Nephron (organoid): ENCODE measurements around the gene SNRPB2.

ENCODE experiments used
- H3K27ac Mint-ChIP-seq, 3 experiments: 2 replicates each; pipeline ENCODE4 v1.8.0; 2020; ENCODE audit warnings: mixed read lengths in 3 of 3, mild to moderate bottlenecking in 2 of 3, moderate library complexity in 1 of 3
- H3K27me3 Mint-ChIP-seq: 2 replicates; pipeline ENCODE4 v1.8.0; 2021; ENCODE audit warnings: low read depth, mild to moderate bottlenecking, moderate library complexity, mixed read lengths
- H3K36me3 Mint-ChIP-seq: 2 replicates; pipeline ENCODE4 v1.8.0; 2020; ENCODE audit warnings: low read depth, mixed read lengths
- H3K4me1 Mint-ChIP-seq: 2 replicates; pipeline ENCODE4 v1.8.0; 2020; ENCODE audit warnings: mixed read lengths
- H3K4me3 Mint-ChIP-seq, 3 experiments: 2 replicates each; pipeline ENCODE4 v1.8.0; 2020; ENCODE audit warnings: mild to moderate bottlenecking in 3 of 3, mixed read lengths in 3 of 3, moderate library complexity in 2 of 3
- H3K9me3 Mint-ChIP-seq: 2 replicates; pipeline ENCODE4 v1.8.0; 2020; ENCODE audit warnings: mixed read lengths
- TF ChIP-seq, protein P1 (sequence below), 3 experiments: fragments of 200-600 bp; sonication (generic); IDR thresholded peaks; one replicate each; pipeline ENCODE4 v1.5.0; 2021; ENCODE audit warnings: antibody characterized with exemption in 3 of 3; ENCODE audit not compliant: unreplicated experiment in 3 of 3

Gene SNRPB2

DNA sequence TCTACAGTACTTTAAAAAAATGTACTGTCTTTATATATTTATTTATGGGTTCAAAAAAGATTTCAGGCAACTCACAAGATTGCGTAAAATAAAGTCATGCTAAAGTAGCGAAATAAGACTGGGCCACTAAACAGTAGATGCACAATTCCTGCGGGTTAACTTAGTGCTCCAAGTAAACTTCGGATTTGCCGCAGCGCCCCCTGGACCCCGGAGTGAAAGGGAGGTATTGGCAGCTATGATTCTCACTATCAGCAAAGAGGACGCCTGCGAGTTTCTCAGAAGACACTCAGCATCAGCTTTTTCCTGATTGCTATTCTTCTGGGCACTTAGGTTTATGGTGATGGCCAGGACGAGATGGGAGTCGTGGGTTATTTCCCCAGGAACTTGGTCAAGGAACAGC lies 19.7 kb downstream of the SNRPB2 start:
- no peak overlapping the region for H3K4me3 Mint-ChIP-seq
- H3K27me3 Mint-ChIP-seq = no peaks in the 10 kb centered on the region
- TF ChIP-seq, protein P1, sequence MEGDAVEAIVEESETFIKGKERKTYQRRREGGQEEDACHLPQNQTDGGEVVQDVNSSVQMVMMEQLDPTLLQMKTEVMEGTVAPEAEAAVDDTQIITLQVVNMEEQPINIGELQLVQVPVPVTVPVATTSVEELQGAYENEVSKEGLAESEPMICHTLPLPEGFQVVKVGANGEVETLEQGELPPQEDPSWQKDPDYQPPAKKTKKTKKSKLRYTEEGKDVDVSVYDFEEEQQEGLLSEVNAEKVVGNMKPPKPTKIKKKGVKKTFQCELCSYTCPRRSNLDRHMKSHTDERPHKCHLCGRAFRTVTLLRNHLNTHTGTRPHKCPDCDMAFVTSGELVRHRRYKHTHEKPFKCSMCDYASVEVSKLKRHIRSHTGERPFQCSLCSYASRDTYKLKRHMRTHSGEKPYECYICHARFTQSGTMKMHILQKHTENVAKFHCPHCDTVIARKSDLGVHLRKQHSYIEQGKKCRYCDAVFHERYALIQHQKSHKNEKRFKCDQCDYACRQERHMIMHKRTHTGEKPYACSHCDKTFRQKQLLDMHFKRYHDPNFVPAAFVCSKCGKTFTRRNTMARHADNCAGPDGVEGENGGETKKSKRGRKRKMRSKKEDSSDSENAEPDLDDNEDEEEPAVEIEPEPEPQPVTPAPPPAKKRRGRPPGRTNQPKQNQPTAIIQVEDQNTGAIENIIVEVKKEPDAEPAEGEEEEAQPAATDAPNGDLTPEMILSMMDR (IDR thresholded peaks at IDR 0.05; ENCODE audit: unreplicated experiment in 3 of 3) = no peak
- peaks cover 4% of the 10 kb centered on the region for H3K9me3 Mint-ChIP-seq
- no peaks in the 10 kb centered on the region for H3K36me3 Mint-ChIP-seq
- peaks cover 14% of the 10 kb centered on the region for H3K4me1 Mint-ChIP-seq
- H3K27ac Mint-ChIP-seq = no peak overlapping the region

DNA sequence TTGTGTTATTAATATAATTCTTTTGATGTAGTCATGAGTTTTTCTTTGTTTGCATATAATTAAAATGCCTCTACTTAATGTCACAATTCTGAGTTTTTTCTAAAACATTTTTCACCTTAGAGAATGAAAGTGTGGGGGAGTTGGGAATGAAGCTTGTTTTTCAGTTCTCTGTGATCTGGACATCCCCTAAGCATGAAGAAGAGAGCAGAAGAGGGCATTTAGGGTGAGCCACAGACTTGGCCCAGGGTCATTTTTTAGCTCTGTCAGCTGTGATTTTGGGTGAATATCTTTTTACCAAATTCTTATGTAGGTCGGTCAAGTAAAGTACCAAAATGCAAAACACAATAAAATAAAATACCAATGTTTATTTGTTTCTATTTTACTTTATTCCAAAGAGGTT lies 22.3 kb downstream of the SNRPB2 start:
- Mint-ChIP-seq H3K4me3 (no peak overlapping the region), H3K36me3 (no peaks in the 10 kb centered on the region), H3K4me1 (peaks cover 14% of the 10 kb centered on the region), H3K9me3 (peaks cover 13% of the 10 kb centered on the region), H3K27me3 (no peaks in the 10 kb centered on the region), H3K27ac (no peak overlapping the region)
- TF ChIP-seq, protein P1 (IDR thresholded peaks at IDR 0.05; ENCODE audit: unreplicated experiment in 3 of 3) = no peak

DNA sequence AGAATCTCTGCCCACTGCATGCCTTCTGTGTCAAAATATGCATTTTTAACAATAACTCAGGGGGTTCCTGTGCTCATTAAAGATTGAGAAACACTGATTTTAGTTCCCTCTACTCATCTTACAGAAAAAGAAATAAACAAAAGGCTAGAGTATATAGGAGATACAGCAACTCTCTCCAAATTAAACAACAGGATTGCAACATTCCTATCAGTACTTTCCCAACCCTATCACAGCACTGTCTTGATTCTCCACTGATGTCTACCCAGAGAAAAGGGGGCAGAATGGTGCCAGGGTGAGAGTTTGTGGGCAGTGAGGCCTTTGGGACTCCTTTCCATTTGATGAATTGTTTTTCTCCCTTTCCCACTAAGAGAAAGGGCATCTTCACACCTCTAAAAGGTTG lies 23.1 kb downstream of the SNRPB2 start:
- H3K36me3 Mint-ChIP-seq = no peaks in the 10 kb centered on the region
- peaks cover 13% of the 10 kb centered on the region for H3K9me3 Mint-ChIP-seq
- no peak overlapping the region for H3K27ac Mint-ChIP-seq
- peaks cover 14% of the 10 kb centered on the region for H3K4me1 Mint-ChIP-seq
- no peaks in the 10 kb centered on the region for H3K27me3 Mint-ChIP-seq
- TF ChIP-seq, protein P1 (IDR thresholded peaks at IDR 0.05; ENCODE audit: unreplicated experiment in 3 of 3) = no peak
- H3K4me3 Mint-ChIP-seq = no peak overlapping the region

DNA sequence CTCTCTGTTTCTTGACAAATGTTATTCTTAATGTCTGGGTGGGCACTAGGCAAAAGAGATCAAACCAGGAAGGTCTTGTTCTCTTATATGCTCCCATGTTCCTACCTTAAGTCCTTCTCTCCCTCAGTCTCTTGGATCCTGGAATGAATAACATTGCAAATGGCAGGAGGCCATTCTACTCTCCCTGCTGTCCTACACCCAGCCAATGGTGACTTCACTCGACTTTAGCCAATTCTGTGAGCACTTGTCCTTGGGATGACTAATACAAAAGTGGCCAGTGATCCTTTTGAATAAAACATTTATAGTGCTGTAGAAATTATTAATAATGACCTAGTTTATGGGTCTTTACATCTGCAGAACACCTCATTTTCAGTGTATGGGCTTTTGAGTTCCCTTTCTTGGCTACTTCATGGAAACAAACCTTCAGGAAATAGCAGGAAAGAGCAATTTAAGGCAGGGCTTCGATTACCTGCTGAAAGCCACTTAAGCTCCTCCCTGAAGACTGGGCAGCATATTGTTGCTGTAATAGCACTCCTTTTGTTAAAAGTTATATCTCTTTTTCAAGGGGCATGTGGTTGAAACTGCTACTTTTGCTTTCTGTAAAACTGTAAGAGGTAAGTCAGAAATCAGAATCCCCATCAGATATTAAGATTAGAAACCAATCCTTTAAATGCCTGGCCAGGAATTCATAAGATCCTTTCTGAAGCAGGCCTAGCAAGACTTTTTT lies 28.8 kb downstream of the SNRPB2 start:
- Mint-ChIP-seq H3K27me3 (no peaks in the 10 kb centered on the region), H3K4me3 (no peak overlapping the region), H3K36me3 (no peaks in the 10 kb centered on the region), H3K27ac (no peak overlapping the region), H3K9me3 (peaks cover 10% of the 10 kb centered on the region), H3K4me1 (peaks cover 32% of the 10 kb centered on the region)
- TF ChIP-seq, protein P1 (IDR thresholded peaks at IDR 0.05; ENCODE audit: unreplicated experiment in 3 of 3) = no peak

DNA sequence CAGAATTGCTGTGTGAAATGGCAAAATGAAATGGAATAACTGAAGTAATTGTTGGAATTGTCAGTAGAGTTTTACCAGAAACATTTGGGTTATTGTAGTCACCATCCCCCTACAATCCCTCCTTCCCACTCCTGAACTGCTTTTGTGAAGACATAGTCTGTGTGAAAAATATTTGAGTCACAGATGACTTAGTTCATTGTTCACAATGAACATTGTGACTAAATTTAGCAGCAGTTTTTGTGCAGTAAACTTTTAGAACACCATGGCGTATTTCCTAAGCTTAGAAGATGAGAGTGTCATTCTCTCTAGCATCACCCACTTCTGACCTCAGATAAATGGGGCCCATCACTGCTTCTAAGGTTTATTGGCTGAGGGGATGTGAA lies 29.3 kb downstream of the SNRPB2 start:
- Mint-ChIP-seq H3K36me3 (no peaks in the 10 kb centered on the region), H3K9me3 (peaks cover 9% of the 10 kb centered on the region), H3K4me1 (peaks cover 32% of the 10 kb centered on the region), H3K4me3 (no peak overlapping the region), H3K27ac (no peak overlapping the region), H3K27me3 (no peaks in the 10 kb centered on the region)
- TF ChIP-seq, protein P1 (IDR thresholded peaks at IDR 0.05; ENCODE audit: unreplicated experiment in 3 of 3) = no peak
